Epithelial cell of proximal tubule (primary cell): ENCODE data around the gene APOM. TPM values are rescaled to one million over a fixed set of nuclear protein-coding genes. Genes with fewer than 3 reads are reported as not detected.

Source experiments
- DNase-seq: peaks from one replicate; pipeline ENCODE4 v3.0.0-alpha.2; 2011; ENCODE audit warnings: low read depth
- H3K4me3 ChIP-seq: 2 replicates; pipeline ENCODE4 v1.5.1; 2011; ENCODE audit warnings: low read depth, mild to moderate bottlenecking, low read length
- total RNA-seq: library from RNA; depleted of rRNA; stranded (reverse); fragments of >200 nt; gene quantifications from 2 replicates; pipeline ENCODE4 v1.2.3, GENCODE V29; 2015
- TF ChIP-seq, protein P1 (sequence below): conservative IDR thresholded peaks from 2 replicates; pipeline ENCODE4 v1.5.1; 2012; ENCODE audit warnings: low read depth, mild to moderate bottlenecking, low read length

The APOM gene
- total RNA-seq, 1 donor from 2014 or later, result 0.81 TPM

DNA sequence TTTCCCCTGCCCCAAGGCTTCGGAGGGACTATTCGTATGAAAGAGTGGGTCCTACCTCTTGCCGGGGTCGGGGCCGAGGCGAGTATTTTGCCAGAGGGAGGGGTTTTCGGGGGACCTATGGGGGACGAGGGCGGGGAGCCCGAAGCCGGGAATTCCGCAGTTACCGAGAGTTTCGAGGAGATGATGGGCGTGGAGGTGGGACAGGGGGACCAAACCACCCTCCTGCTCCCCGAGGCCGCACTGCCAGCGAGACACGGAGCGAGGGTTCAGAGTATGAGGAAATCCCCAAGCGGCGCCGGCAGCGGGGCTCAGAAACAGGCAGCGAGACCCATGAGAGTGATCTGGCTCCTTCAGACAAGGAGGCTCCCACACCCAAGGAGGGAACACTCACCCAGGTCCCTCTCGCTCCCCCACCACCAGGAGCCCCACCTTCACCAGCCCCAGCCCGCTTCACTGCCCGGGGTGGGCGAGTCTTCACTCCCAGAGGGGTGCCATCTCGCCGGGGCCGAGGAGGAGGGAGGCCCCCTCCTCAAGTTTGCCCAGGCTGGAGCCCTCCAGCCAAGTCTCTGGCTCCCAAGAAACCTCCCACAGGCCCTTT, 23.9 kb upstream of the APOM start:
- TF ChIP-seq, protein P1, sequence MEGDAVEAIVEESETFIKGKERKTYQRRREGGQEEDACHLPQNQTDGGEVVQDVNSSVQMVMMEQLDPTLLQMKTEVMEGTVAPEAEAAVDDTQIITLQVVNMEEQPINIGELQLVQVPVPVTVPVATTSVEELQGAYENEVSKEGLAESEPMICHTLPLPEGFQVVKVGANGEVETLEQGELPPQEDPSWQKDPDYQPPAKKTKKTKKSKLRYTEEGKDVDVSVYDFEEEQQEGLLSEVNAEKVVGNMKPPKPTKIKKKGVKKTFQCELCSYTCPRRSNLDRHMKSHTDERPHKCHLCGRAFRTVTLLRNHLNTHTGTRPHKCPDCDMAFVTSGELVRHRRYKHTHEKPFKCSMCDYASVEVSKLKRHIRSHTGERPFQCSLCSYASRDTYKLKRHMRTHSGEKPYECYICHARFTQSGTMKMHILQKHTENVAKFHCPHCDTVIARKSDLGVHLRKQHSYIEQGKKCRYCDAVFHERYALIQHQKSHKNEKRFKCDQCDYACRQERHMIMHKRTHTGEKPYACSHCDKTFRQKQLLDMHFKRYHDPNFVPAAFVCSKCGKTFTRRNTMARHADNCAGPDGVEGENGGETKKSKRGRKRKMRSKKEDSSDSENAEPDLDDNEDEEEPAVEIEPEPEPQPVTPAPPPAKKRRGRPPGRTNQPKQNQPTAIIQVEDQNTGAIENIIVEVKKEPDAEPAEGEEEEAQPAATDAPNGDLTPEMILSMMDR, result no peak
- no peak for DNase-seq
- no peak overlapping the region for H3K4me3 ChIP-seq

DNA sequence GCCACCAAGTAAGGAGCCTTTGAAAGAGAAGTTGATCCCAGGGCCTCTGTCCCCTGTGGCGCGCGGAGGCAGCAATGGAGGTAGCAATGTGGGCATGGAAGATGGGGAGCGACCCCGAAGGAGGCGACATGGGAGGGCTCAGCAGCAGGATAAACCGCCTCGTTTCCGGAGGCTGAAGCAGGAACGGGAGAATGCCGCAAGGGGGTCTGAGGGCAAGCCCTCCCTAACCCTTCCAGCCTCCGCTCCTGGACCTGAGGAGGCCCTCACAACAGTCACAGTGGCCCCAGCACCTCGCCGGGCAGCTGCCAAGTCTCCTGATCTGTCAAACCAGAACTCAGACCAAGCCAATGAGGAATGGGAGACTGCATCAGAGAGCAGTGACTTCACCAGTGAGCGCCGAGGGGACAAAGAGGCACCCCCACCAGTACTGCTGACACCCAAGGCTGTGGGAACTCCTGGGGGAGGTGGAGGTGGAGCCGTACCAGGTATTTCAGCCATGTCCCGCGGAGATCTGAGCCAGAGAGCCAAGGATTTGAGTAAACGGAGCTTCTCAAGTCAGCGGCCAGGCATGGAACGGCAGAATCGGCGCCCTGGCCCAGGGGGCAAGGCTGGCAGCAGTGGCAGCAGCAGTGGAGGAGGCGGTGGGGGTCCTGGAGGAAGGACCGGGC, 23.3 kb upstream of the APOM start:
- TF ChIP-seq, protein P1, result no peak
- DNase-seq, result no peak

DNA sequence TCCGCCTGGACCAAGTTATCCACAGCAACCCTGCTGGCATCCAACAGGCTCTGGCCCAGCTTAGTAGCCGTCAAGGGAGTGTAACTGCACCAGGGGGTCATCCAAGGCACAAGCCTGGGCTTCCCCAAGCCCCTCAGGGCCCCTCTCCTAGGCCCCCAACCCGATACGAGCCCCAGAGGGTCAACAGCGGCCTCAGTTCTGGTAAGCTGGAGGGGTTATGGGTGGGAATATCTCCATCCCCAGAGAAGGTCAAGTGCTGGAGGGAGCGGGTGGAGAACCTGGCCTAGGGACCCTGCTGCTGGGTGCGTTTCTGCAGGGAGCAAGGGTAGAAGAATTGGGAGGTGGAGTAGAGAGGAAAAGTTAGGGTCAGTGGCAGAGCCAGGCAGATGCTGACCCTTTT, 22.2 kb upstream of the APOM start:
- DNase-seq, result no peak
- TF ChIP-seq, protein P1, result no peak
- H3K4me3 ChIP-seq, result no peak overlapping the region

More for the DNA sequence above, 23.3 kb upstream of the APOM start:
- no peak overlapping the region for H3K4me3 ChIP-seq

DNA sequence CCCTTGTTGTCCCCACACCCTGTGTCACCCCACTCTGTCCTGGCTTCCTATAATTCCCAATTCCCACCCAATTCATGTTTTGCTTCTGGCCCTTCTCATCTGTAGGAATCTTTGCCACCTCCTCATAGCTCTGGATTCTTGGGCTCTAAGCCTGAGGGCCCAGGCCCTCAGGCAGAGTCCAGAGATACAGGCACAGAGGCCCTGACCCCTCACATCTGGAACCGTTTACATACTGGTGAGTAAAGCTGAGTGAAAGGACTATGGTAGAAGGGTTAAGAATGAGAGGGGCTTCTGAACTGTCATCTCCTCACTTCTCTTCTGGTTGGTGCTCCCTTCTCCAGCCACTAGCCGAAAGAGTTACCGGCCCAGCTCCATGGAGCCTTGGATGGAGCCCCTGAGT, 21.6 kb upstream of the APOM start:
- TF ChIP-seq, protein P1, result no peak
- H3K4me3 ChIP-seq, result no peak overlapping the region
- DNase-seq, result no peak

DNA sequence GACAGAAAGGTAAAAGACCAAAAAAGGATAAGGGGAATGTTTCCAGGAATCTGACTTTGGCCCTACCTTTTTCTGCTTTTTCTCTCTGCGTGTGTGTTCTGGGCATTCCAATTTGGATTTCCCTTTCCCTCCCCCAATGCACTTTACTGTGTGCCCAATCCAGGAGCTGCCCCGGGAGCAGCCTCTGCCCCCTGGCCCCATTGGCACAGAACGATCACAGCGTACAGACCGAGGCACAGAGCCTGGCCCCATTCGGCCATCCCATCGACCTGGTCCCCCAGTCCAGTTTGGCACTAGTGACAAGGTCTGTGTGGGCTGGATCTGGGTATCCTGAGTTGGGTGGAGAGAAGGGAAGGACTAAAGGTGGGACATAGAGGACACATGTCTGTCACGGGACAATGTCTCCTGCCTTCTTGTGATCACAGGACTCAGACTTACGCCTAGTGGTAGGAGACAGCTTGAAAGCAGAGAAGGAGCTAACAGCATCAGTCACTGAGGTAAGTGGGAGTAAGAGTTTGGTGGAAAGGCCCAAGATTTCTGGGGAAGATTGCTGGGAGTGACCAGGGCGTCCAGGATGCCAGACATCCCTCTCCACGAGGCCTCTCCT, 20.6 kb upstream of the APOM start:
- TF ChIP-seq, protein P1, result no peak
- H3K4me3 ChIP-seq, result no peak overlapping the region
- DNase-seq, result no peak

DNA sequence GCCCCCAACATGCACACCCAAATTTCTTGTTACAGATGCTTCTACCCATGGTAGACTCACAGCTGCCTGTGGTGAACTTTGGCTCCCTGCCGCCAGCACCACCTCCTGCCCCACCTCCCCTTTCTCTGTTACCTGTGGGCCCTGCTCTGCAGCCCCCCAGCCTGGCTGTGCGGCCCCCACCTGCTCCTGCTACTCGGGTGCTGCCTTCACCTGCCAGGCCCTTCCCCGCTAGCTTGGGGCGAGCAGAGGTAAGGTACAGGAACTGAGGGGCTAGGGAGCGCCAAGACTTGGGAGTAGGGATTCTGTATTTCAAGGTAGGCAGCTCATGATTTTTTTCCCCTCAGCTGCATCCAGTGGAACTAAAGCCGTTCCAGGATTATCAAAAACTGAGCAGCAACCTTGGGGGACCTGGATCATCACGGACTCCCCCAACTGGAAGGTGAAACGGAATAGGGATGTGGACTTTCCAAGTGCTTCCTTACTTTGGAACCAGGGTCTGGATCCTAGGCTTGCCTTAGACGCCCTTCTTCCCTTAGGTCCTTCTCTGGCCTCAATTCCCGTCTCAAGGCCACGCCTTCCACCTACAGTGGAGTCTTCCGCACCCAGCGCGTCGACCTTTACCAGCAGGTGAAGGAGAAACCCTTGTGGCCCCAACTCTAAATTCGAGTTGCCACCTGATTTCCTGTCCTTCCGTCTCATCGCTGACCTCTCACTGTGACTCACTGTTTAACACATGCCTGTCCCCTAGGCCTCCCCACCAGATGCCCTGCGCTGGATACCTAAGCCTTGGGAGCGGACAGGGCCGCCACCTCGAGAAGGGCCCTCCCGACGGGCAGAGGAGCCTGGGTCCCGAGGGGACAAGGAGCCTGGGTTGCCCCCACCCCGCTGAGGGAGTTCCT, 18.7 kb upstream of the APOM start:
- no peak overlapping the region for H3K4me3 ChIP-seq
- TF ChIP-seq, protein P1, result no peak
- DNase-seq, result no peak
